Measurements from ENCODE around the gene NLRC3. TPM values are rescaled to one million over a fixed set of nuclear protein-coding genes. Genes with fewer than 3 reads are reported as not detected.

Gene NLRC3
- total RNA-seq, 1 donor from 2014 or later: 0.34 TPM

DNA sequence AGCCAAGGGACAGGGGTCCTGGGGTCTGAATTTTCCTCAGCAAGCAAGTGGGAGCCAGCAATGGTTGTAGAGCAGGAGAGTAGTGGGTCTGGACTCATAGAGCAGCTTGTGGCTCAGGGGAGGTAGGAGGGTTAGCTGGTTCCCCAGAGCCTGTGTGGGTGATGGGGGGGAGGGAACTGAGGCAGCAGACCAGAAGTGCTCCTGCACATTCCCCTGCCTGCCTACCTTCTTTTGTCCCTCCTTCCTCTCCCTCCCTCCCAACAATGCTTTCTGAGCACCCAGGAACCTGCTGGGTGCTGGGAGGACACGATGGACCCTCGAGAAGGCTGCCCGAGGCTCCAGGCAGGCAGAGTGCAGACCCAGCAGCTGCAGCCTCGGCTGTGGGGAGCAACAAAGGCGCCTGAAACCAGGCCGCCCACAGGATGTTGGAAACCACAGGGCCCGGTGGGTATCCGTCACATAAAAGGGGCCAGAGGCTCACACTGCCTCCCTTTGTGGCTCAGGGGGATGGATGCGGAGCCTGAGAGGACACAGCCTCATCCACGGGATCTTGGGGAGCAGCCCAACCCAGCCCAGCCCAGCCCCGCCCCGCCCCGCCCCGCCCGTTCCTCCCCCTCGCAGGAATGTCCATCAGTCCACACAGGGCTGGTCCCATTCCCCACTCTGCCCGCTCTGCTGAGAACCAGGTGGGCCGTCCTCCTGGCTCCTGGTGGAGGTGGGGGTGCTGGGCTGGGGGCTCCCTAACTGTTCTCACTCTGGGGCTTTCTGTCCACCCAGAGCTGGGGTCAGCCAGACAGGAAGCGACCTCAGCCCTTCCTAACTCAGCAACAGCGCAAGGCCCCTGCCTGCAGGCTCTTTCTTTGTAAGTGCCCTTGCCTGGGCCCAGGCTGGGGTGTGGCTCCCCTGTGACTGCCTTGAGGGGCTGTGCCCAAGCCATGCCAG, 1.7 kb upstream of the NLRC3 start:
- TF ChIP-seq CTCF (conservative IDR thresholded peaks at IDR 0.05): no peak
- no peaks in the 10 kb centered on the region for H3K9me3 Mint-ChIP-seq
- no peaks in the 10 kb centered on the region for H3K36me3 Mint-ChIP-seq
- H3K4me1 Mint-ChIP-seq (ENCODE audit: unreplicated experiment): peaks cover 21% of the 10 kb centered on the region
- H3K4me3 Mint-ChIP-seq: no peak overlapping the region
- no peak for DNase-seq (ENCODE audit: extremely low spot score, unreplicated experiment)
- no peaks in the 10 kb centered on the region for H3K27me3 Mint-ChIP-seq
- H3K27ac Mint-ChIP-seq: peak overlapping the region; percentile 23

DNA sequence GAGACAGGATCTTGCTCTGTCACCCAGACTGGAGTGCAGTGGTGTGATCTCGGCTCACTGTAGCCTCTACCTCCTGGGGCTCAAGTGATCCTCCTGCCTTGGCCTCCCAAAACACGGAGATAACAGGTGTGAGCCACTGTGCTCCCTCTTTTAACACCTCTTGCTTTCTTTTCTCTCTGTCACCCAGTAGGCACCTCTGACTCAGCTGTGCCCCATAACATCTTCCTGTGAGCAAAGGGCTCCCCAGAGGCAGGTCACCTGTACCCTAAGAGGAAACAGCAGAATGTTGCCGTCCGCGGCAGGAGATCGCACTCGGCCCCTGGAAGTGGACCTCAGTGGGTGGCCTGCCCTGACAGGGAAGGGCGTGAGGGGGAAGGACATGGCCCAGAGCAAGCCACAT, 918 bp upstream of the NLRC3 start:
- TF ChIP-seq CTCF (conservative IDR thresholded peaks at IDR 0.05): no peak
- DNase-seq (ENCODE audit: extremely low spot score, unreplicated experiment): no peak
- Mint-ChIP-seq H3K27ac (no peak overlapping the region), H3K4me3 (no peak overlapping the region), H3K36me3 (no peaks in the 10 kb centered on the region), H3K4me1 (ENCODE audit: unreplicated experiment) (peaks cover 21% of the 10 kb centered on the region), H3K9me3 (no peaks in the 10 kb centered on the region), H3K27me3 (no peaks in the 10 kb centered on the region)

DNA sequence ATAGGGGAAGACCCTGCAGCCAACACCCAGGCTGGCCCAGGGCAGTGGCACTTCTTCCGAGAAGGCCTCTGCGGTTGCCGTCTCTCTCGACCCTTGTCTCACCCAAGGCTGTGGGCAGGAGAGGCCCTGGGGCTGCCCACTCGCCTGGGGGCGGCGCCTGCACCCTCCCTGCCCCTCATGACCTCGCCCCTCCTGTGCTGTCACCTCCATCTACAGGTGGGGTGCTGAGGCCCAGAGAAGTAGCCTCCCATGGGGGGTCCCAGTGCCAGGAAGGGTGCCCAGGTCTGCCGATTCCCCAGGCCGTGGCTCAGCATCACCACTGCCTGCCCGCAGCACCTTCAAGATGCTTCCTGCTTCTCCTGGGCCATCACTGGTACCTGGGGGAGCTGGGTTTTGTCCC, 992 bp downstream of the NLRC3 start:
- H3K36me3 Mint-ChIP-seq: no peaks in the 10 kb centered on the region

GRCh38 chr16:3575491-3575890, 1.7 kb downstream of the NLRC3 start:
- Mint-ChIP-seq H3K27ac (no peak overlapping the region), H3K4me3 (no peak overlapping the region), H3K4me1 (ENCODE audit: unreplicated experiment) (peaks cover 14% of the 10 kb centered on the region), H3K27me3 (no peaks in the 10 kb centered on the region), H3K9me3 (peaks cover 3% of the 10 kb centered on the region), H3K36me3 (no peaks in the 10 kb centered on the region)
- TF ChIP-seq CTCF (conservative IDR thresholded peaks at IDR 0.05): no peak
- DNase-seq (ENCODE audit: extremely low spot score, unreplicated experiment): no peak

More for the DNA sequence above, 992 bp downstream of the NLRC3 start:
- Mint-ChIP-seq H3K4me3 (no peak overlapping the region), H3K4me1 (ENCODE audit: unreplicated experiment) (peaks cover 21% of the 10 kb centered on the region), H3K27ac (no peak overlapping the region), H3K27me3 (no peaks in the 10 kb centered on the region), H3K9me3 (no peaks in the 10 kb centered on the region)
- DNase-seq (ENCODE audit: extremely low spot score, unreplicated experiment): no peak
- no peak for TF ChIP-seq CTCF (conservative IDR thresholded peaks at IDR 0.05)

GRCh38 chr16:3574195-3574594, 3.0 kb downstream of the NLRC3 start:
- DNase-seq (ENCODE audit: extremely low spot score, unreplicated experiment): no peak
- Mint-ChIP-seq H3K4me1 (ENCODE audit: unreplicated experiment) (peaks cover under 1% of the 10 kb centered on the region), H3K27me3 (no peaks in the 10 kb centered on the region), H3K36me3 (no peaks in the 10 kb centered on the region), H3K27ac (no peak overlapping the region), H3K4me3 (no peak overlapping the region), H3K9me3 (peaks cover 6% of the 10 kb centered on the region)
- no peak for TF ChIP-seq CTCF (conservative IDR thresholded peaks at IDR 0.05)
